ENCODE results near the gene MUC6.

The MUC6 gene

DNA sequence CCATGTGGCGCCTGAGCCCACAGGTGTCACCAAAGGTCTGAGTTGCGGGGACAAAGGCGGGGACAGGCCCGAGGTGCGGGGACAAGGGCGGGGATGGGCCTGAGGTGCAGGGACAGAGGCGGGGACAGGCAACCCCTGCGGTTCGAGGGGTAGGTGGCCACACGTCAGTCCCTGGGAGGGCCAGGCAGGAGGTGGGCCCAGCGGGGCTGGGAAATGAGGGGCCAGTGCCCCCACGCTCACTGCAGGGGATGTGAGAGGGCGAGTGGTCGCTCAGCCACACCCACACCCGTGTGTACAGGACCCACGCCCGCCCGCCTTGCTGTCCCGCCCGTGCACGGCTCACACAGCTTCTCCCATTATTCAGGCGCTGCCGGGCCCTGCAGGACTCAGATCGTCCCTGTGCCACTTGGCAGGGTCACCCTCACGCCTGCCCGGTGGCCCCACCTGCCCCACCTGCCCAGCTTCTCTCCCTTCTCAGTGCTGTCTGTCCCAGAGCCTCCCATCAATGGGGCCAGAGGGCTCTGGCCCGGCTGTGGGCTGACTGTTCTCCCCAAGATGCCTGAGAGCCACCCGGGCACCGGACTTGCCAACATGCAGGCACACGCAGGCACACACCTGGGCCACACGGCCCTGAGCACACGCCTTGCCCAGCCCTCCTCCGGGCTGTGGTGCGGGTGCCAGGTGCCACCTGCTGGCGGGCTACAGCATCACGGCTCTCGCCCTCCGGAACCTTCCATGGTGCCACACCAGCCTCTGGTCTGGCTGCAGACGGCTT lies 14.2 kb upstream of the MUC6 start:
- POLR2A ChIA-PET, result no interaction called here

DNA sequence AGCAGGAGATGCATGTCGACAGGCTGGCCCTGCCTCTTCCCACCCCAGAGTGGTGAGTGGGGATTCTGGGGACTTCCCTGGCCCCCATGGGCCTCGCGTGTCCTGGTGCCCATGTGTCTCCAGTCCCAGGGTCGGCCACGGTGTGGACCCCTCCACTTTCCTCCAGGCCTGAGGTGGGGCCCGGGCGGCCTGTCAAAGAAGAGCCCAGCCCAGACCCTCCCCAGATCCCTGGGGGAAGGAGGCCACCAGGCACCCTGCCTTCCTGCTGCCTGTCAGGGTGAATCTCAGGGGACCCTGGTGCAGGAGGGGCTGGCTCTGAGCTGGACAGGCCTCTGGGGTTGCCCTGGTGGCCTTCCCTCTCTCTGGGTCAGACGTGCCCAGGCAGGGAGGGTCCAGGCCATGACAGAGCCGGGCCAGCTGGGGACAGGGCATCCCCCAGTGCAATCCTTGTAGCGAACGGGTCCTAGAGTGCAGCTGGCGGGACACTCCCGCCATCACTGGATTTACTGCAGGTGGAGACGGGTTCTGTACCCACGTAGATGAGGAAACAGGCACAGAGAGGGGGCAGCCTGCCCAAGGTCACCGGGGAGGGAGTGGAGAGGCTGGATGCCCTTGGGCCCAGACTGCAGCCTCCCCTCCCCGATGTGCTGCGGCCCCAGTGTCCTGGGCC lies 13.5 kb upstream of the MUC6 start:
- CTCF ChIA-PET, result interaction anchor here (0.6 to 1.5 kb wide), 4 partner anchors 9 to 204 kb away, joined by 3 to 5 read pairs (median 4); no protein-coding TSS in a partner anchor
- POLR2A ChIA-PET, result no interaction called here
- TF ChIP-seq FOXM1 (IDR thresholded peaks at IDR 0.05; ENCODE audit: borderline replicate concordance), result no peak
- TF ChIP-seq SP1 (IDR thresholded peaks at IDR 0.05), result no peak
- no peak for TF ChIP-seq TARDBP (IDR thresholded peaks at IDR 0.05)
- DNase-seq (ENCODE audit: extremely low spot score), result no peak

More for the DNA sequence above, 14.2 kb upstream of the MUC6 start:
- DNase-seq (ENCODE audit: extremely low spot score), result peak; percentile 89
- TF ChIP-seq FOXM1 (IDR thresholded peaks at IDR 0.05; ENCODE audit: borderline replicate concordance), result no peak
- CTCF ChIA-PET, result interaction anchor here (0.6 to 1.5 kb wide), 5 partner anchors 9 to 204 kb away, joined by 3 to 5 read pairs (median 4); no protein-coding TSS in a partner anchor

GRCh38 chr11:1049431-1049891 lies 12.9 kb upstream of the MUC6 start:
- TF ChIP-seq FOXA1 (IDR thresholded peaks at IDR 0.05) (no peak), SUZ12 (IDR thresholded peaks at IDR 0.05) (no peak), FOXK2 (IDR thresholded peaks at IDR 0.05) (no peak), ARNT (IDR thresholded peaks at IDR 0.05) (no peak), PKNOX1 (IDR thresholded peaks at IDR 0.05) (no peak), ELF4 (IDR thresholded peaks at IDR 0.05) (no peak), ZNF384 (IDR thresholded peaks at IDR 0.05) (no peak), CTBP1 (IDR thresholded peaks at IDR 0.05; ENCODE audit: borderline replicate concordance) (no peak), SP1 (IDR thresholded peaks at IDR 0.05) (no peak), NFRKB (IDR thresholded peaks at IDR 0.05) (no peak), FOXM1 (IDR thresholded peaks at IDR 0.05; ENCODE audit: borderline replicate concordance) (no peak), BHLHE40 (IDR thresholded peaks at IDR 0.05; ENCODE audit: borderline replicate concordance) (no peak), L3MBTL2 (conservative IDR thresholded peaks at IDR 0.05) (no peak), LEF1 (IDR thresholded peaks at IDR 0.05; ENCODE audit: borderline replicate concordance) (no peak)
- no peak for DNase-seq (ENCODE audit: extremely low spot score)
- POLR2A ChIA-PET, result no interaction called here
- CTCF ChIA-PET, result no interaction called here

GRCh38 chr11:1049071-1049405 lies 12.5 kb upstream of the MUC6 start:
- TF ChIP-seq ARNT (IDR thresholded peaks at IDR 0.05), result no peak
- no peak for TF ChIP-seq TARDBP (IDR thresholded peaks at IDR 0.05)
- no peak for TF ChIP-seq FOXK2 (IDR thresholded peaks at IDR 0.05)
- TF ChIP-seq NFRKB (IDR thresholded peaks at IDR 0.05), result no peak
- TF ChIP-seq FOXA1 (IDR thresholded peaks at IDR 0.05), result no peak
- TF ChIP-seq CTBP1 (IDR thresholded peaks at IDR 0.05; ENCODE audit: borderline replicate concordance), result no peak
- no peak for TF ChIP-seq LEF1 (IDR thresholded peaks at IDR 0.05; ENCODE audit: borderline replicate concordance)
- TF ChIP-seq SUZ12 (IDR thresholded peaks at IDR 0.05), result no peak
- no peak for TF ChIP-seq FOXM1 (IDR thresholded peaks at IDR 0.05; ENCODE audit: borderline replicate concordance)
- no peak for TF ChIP-seq BHLHE40 (IDR thresholded peaks at IDR 0.05; ENCODE audit: borderline replicate concordance)
- no peak for TF ChIP-seq L3MBTL2 (conservative IDR thresholded peaks at IDR 0.05)
- TF ChIP-seq ZNF384 (IDR thresholded peaks at IDR 0.05), result no peak
- no peak for TF ChIP-seq HDGF (IDR thresholded peaks at IDR 0.05; ENCODE audit: borderline replicate concordance)
- TF ChIP-seq SP1 (IDR thresholded peaks at IDR 0.05), result no peak
- TF ChIP-seq ELF4 (IDR thresholded peaks at IDR 0.05), result no peak
- no peak for TF ChIP-seq PKNOX1 (IDR thresholded peaks at IDR 0.05)
- no peak for DNase-seq (ENCODE audit: extremely low spot score)
- CTCF ChIA-PET, result no interaction called here
- POLR2A ChIA-PET, result no interaction called here

DNA sequence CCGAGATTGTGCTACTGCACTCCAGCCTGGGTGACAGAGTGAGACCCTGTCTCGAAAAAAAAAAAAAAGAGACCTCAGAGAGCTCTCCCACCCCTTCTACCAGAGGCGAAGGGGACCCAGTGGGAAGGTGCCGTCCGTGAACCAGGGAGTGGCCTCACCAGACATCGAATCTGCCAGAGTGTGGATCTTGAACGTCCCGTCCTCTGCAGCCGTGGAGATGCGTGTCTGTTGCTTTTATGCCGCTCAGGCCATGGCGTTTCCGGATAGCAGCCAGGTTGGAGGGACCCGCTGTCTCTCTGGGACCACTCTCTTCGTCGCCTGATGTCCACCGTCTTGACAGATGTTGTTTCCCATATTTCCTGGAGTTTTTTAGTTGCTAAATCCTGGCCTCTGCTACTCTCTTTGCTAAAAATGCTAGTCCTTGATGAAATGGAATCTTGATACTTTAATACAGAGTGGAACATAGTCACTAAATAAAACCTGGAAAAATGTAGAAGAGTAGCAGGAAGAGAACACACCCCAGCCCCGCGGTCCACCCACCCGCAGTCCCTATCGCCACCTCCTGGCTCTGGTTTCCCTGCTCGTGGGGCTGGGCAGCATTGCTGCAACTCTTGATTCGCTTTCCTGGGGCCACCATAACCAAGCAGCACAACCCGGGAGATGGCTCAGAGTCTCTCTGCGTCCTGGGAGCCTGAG lies 12.0 kb upstream of the MUC6 start:
- CTCF ChIA-PET, result no interaction called here
- POLR2A ChIA-PET, result no interaction called here
- DNase-seq (ENCODE audit: extremely low spot score), result no peak
- TF ChIP-seq TARDBP (IDR thresholded peaks at IDR 0.05) (no peak), FOXA1 (IDR thresholded peaks at IDR 0.05) (no peak), SUZ12 (IDR thresholded peaks at IDR 0.05) (no peak), CTBP1 (IDR thresholded peaks at IDR 0.05; ENCODE audit: borderline replicate concordance) (no peak), LEF1 (IDR thresholded peaks at IDR 0.05; ENCODE audit: borderline replicate concordance) (no peak), HDGF (IDR thresholded peaks at IDR 0.05; ENCODE audit: borderline replicate concordance) (no peak), SP1 (IDR thresholded peaks at IDR 0.05) (no peak), ZNF384 (IDR thresholded peaks at IDR 0.05) (no peak), NFRKB (IDR thresholded peaks at IDR 0.05) (no peak), BHLHE40 (IDR thresholded peaks at IDR 0.05; ENCODE audit: borderline replicate concordance) (no peak), ARNT (IDR thresholded peaks at IDR 0.05) (no peak), FOXK2 (IDR thresholded peaks at IDR 0.05) (no peak)

- TF ChIP-seq PKNOX1 (IDR thresholded peaks at IDR 0.05) (no peak), ELF4 (IDR thresholded peaks at IDR 0.05) (no peak), CTBP1 (IDR thresholded peaks at IDR 0.05; ENCODE audit: borderline replicate concordance) (no peak), BHLHE40 (IDR thresholded peaks at IDR 0.05; ENCODE audit: borderline replicate concordance) (no peak), HDGF (IDR thresholded peaks at IDR 0.05; ENCODE audit: borderline replicate concordance) (no peak)
- DNase-seq (ENCODE audit: extremely low spot score), result no peak
- CTCF ChIA-PET, result no interaction called here
- POLR2A ChIA-PET, result no interaction called here
These were observed 11.2 kb upstream of the MUC6 start for GRCh38 chr11:1047595-1048156.

Measured in HEK293T (cell line).